Measurements from ENCODE around the gene GATM. TPM values are rescaled to one million over a fixed set of nuclear protein-coding genes. Genes with fewer than 3 reads are reported as not detected.
"Not testable (repeated sequence)": the region's sequence is repeated elsewhere in the genome, so short reads cannot be mapped to it uniquely, and the experiment has no call there.

GATM gene
- total RNA-seq, 1 experiment from 2014 or later = 232 TPM

GRCh38 chr15:45319472-45320214, 58.7 kb downstream of the GATM start:
- Histone ChIP-seq H3K4me1 (no peaks in the 10 kb centered on the region), H3K27ac (no peak overlapping the region), H3K27me3 (no peaks in the 10 kb centered on the region; the same call in 1 of the 2 replicates), H3K4me3 (no peak overlapping the region), H3K36me3 (no peaks in the 10 kb centered on the region), H3K9me3 (replicated peaks) (no peaks in the 10 kb centered on the region)
- no peak for DNase-seq

GRCh38 chr15:45314960-45315359, 63.4 kb downstream of the GATM start:
- H3K36me3 ChIP-seq = no peaks in the 10 kb centered on the region
- H3K4me1 ChIP-seq = no peaks in the 10 kb centered on the region
- no peak overlapping the region for H3K27ac ChIP-seq
- H3K9me3 ChIP-seq (replicated peaks) = no peaks in the 10 kb centered on the region
- no peak for DNase-seq
- H3K4me3 ChIP-seq = no peak overlapping the region
- H3K27me3 ChIP-seq = no peaks in the 10 kb centered on the region

GRCh38 chr15:45314117-45314516, 64.2 kb downstream of the GATM start:
- DNase-seq; H3K4me3 ChIP-seq; H3K27ac ChIP-seq; H3K9me3 ChIP-seq (replicated peaks); H3K36me3 ChIP-seq; H3K27me3 ChIP-seq; H3K4me1 ChIP-seq: not testable (repeated sequence)

Other genes with a start within 250 kb of the GATM start
- 0.04 TPM in 1 of 2 replicates, not detected in the other for gene DUOXA1, start 248.7 kb downstream of the GATM start, total RNA-seq (2014; rRNA removed; shearing (Covaris generic))
- not detected in 2 replicates for gene DUOX1, start 248.6 kb downstream of the GATM start, total RNA-seq (2014; rRNA removed; shearing (Covaris generic))
- 22.1 and 22.9 TPM in 2 replicates for gene SHF, start 190.6 kb downstream of the GATM start, total RNA-seq (2014; rRNA removed; shearing (Covaris generic))
- not detected in 2 replicates for gene SLC28A2, start 126.3 kb downstream of the GATM start, total RNA-seq (2014; rRNA removed; shearing (Covaris generic))
- gene SLC30A4, start 144.2 kb upstream of the GATM start, total RNA-seq (2014; rRNA removed; shearing (Covaris generic)) = 4.4 and 5.0 TPM in 2 replicates
- 70.2 and 70.9 TPM in 2 replicates for gene BLOC1S6, start 208.8 kb upstream of the GATM start, total RNA-seq (2014; rRNA removed; shearing (Covaris generic))